IPS-15b (cell line): Measurements from ENCODE around the gene PHKB.
A peak's percentile ranks its signal among the peaks of the same experiment; 100 is the strongest.
"Not testable (repeated sequence)": the region's sequence is repeated elsewhere in the genome, so short reads cannot be mapped to it uniquely, and the experiment has no call there.

ENCODE experiments used
- H3K27me3 ChIP-seq: one replicate; pipeline ENCODE4 v1.6.1; 2013; ENCODE audit warnings: low read length; ENCODE audit not compliant: control insufficient read depth, insufficient read depth
- H3K36me3 ChIP-seq: one replicate; pipeline ENCODE4 v1.6.1; 2013; ENCODE audit warnings: low read length; ENCODE audit not compliant: control insufficient read depth, insufficient read depth
- H3K4me1 ChIP-seq: one replicate; pipeline ENCODE4 v1.6.1; 2013; ENCODE audit warnings: mild to moderate bottlenecking, low read length; ENCODE audit not compliant: control insufficient read depth, insufficient read depth
- H3K4me3 ChIP-seq: one replicate; pipeline ENCODE4 v1.5.1; 2013; ENCODE audit warnings: low read depth, low read length
- H3K9ac ChIP-seq: one replicate; pipeline ENCODE4 v1.6.1; 2013; ENCODE audit warnings: low read depth, mild to moderate bottlenecking, low read length
- H3K9me3 ChIP-seq: one replicate; pipeline ENCODE4 v1.6.1; 2013; ENCODE audit warnings: mild to moderate bottlenecking, low read length; ENCODE audit not compliant: control insufficient read depth, insufficient read depth

PHKB gene

GRCh38 chr16:47458331-47458730 lies 2.8 kb upstream of the PHKB start:
- Histone ChIP-seq H3K36me3 (no peaks in the 10 kb centered on the region), H3K4me1 (peaks cover 8% of the 10 kb centered on the region), H3K9me3 (no peaks in the 10 kb centered on the region), H3K4me3 (no peak overlapping the region), H3K9ac (no peak overlapping the region), H3K27me3 (no peaks in the 10 kb centered on the region)

- H3K4me3 ChIP-seq = peak overlapping the region; percentile 95
- H3K9ac ChIP-seq = no peak overlapping the region
- H3K4me1 ChIP-seq = peaks cover 16% of the 10 kb centered on the region
These were observed 1.5 kb upstream of the PHKB start for GRCh38 chr16:47459603-47460002.

GRCh38 chr16:47460359-47460710 lies 796 bp upstream of the PHKB start:
- no peaks in the 10 kb centered on the region for H3K27me3 ChIP-seq
- H3K36me3 ChIP-seq = no peaks in the 10 kb centered on the region
- H3K9me3 ChIP-seq = no peaks in the 10 kb centered on the region
- peaks cover 16% of the 10 kb centered on the region for H3K4me1 ChIP-seq
- H3K4me3 ChIP-seq = peak overlapping the region; percentile 95
- peak overlapping the region; percentile 91 for H3K9ac ChIP-seq

More at GRCh38 chr16:47459603-47460002, 1.5 kb upstream of the PHKB start:
- Histone ChIP-seq H3K36me3 (no peaks in the 10 kb centered on the region), H3K27me3 (no peaks in the 10 kb centered on the region), H3K9me3 (no peaks in the 10 kb centered on the region)

GRCh38 chr16:47461598-47462266 lies 601 bp downstream of the PHKB start:
- peak overlapping the region; percentile 95 for H3K4me3 ChIP-seq
- H3K4me1 ChIP-seq = peaks cover 16% of the 10 kb centered on the region
- H3K36me3 ChIP-seq = no peaks in the 10 kb centered on the region
- no peaks in the 10 kb centered on the region for H3K27me3 ChIP-seq
- H3K9ac ChIP-seq = peak overlapping the region; percentile 91
- no peaks in the 10 kb centered on the region for H3K9me3 ChIP-seq

- Histone ChIP-seq H3K9ac (no peak overlapping the region), H3K4me3 (no peak overlapping the region), H3K36me3 (no peaks in the 10 kb centered on the region), H3K27me3 (no peaks in the 10 kb centered on the region), H3K4me1 (peaks cover 26% of the 10 kb centered on the region), H3K9me3 (no peaks in the 10 kb centered on the region)
These were observed 2.9 kb downstream of the PHKB start for GRCh38 chr16:47463771-47464624.

GRCh38 chr16:47465919-47466630 lies 4.9 kb downstream of the PHKB start:
- H3K36me3 ChIP-seq = no peaks in the 10 kb centered on the region
- H3K9ac ChIP-seq = no peak overlapping the region
- H3K27me3 ChIP-seq = no peaks in the 10 kb centered on the region
- H3K4me1 ChIP-seq = peaks cover 22% of the 10 kb centered on the region
- H3K9me3 ChIP-seq = no peaks in the 10 kb centered on the region
- H3K4me3 ChIP-seq = no peak overlapping the region

GRCh38 chr16:47467501-47467900 lies 6.4 kb downstream of the PHKB start:
- no peak overlapping the region for H3K9ac ChIP-seq
- no peaks in the 10 kb centered on the region for H3K9me3 ChIP-seq
- H3K4me3 ChIP-seq = no peak overlapping the region
- no peaks in the 10 kb centered on the region for H3K27me3 ChIP-seq
- H3K36me3 ChIP-seq = no peaks in the 10 kb centered on the region
- H3K4me1 ChIP-seq = peaks cover 22% of the 10 kb centered on the region

GRCh38 chr16:47468070-47468689 lies 7.0 kb downstream of the PHKB start:
- not testable (repeated sequence) for H3K9ac ChIP-seq, H3K4me3 ChIP-seq, H3K36me3 ChIP-seq, H3K9me3 ChIP-seq, H3K27me3 ChIP-seq
- peaks cover 20% of the 10 kb centered on the region for H3K4me1 ChIP-seq

GRCh38 chr16:47469227-47469626 lies 8.1 kb downstream of the PHKB start:
- H3K36me3 ChIP-seq = no peaks in the 10 kb centered on the region
- H3K4me3 ChIP-seq = no peak overlapping the region
- no peak overlapping the region for H3K9ac ChIP-seq
- H3K9me3 ChIP-seq = no peaks in the 10 kb centered on the region
- H3K27me3 ChIP-seq = no peaks in the 10 kb centered on the region
- H3K4me1 ChIP-seq = peaks cover 14% of the 10 kb centered on the region

- Histone ChIP-seq H3K4me1 (peaks cover 10% of the 10 kb centered on the region), H3K9me3 (no peaks in the 10 kb centered on the region), H3K36me3 (no peaks in the 10 kb centered on the region), H3K27me3 (no peaks in the 10 kb centered on the region), H3K4me3 (no peak overlapping the region), H3K9ac (no peak overlapping the region)
These were observed 9.1 kb downstream of the PHKB start for GRCh38 chr16:47470211-47470610.

GRCh38 chr16:47470810-47471209 lies 9.7 kb downstream of the PHKB start:
- Histone ChIP-seq H3K9ac (no peak overlapping the region), H3K36me3 (no peaks in the 10 kb centered on the region), H3K4me3 (no peak overlapping the region), H3K9me3 (no peaks in the 10 kb centered on the region), H3K27me3 (no peaks in the 10 kb centered on the region), H3K4me1 (peaks cover 10% of the 10 kb centered on the region)
